Measurements from ENCODE around the gene NFATC4. TPM values are rescaled to one million over a fixed set of nuclear protein-coding genes. Genes with fewer than 3 reads are reported as not detected.

Gene NFATC4
- 27.8 and 35.7 TPM in 2 replicates for total RNA-seq

DNA sequence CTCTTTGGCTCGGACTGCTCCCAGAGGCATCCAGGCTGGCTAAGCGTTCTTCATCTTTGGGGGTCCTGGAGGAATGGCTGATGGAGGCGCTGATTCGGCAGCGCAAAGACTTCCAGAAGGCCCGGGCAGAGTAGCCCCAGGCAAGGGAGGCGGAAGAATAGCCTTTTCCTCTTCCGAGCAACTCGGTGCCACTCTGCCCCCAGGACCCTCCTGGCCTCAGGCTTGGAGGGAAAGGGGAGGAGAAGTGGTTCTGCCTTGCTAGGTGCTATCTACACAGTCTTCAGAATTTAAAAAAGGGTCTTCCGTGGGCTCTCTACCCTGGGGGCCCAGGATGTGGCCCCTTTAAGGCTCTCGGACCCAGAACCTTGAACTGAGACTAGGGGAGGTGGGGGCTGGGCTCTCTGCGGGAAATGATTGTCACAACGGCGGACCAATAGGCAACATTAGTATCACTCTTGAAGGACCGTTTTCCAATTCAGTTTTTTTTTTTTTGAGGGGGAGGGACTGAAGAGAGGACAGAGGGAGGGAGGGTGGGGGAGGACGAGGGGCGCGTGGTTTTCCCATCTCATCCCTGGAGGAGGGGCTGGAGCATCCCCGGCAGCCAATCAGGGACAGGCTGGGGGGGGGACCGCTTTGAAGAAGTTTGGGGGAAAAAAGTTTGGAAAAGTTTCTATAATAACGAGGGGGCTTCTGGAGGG, at the start of gene NFATC4:
Gene NFATC4, plus strand, starts transcription at position 671 of the 698 bp plus-strand sequence. CDS start 157 bp downstream, outside the sequence.

DNA sequence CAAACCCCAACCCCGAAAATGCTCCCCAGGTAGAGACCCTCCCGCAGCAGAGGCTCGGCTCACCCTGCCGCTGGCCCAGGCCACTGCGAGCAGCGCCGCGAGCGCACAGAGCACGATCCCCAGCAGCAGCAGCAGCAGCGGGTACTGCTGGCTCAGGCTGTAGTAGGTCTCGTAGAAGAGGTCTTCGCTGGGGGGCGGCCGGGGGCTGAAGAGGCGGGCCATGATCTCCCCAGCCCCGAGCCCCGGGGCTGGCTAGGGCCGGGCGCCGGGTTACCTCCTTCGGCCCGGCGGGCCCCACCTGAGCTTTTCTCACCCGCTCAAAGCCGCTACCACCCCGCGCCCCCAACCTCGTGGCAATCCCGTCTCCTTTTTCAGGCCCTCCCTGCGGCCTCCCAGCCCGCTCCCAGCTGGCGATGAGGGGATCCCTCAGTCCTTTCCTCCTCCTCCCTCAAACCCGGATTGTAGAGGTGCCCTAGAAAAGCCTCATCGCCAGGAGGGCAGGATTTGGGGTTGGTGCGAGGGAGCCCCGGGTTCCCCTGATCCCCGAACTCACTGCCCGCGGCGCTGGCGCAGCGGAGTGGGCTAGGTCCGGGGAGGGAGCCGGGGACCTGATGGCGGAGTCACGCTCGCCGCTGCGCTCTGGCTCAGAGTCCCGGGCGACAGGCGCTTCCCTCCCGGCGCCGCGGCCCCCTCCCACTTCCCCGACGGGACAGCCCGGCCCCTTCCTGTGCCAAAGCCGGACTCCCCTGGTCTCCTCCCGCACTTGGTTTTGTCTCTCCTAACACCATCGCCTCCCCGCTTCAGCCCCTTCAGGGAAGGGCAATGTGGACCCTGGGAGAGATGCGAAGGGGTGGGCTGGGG, 33.3 kb upstream of the NFATC4 start, which contains the start of gene ADCY4:
Gene ADCY4, minus strand, starts transcription at position 641 of the 861 bp plus-strand sequence. Its CDS starts 419 bp downstream, at position 222.

DNA sequence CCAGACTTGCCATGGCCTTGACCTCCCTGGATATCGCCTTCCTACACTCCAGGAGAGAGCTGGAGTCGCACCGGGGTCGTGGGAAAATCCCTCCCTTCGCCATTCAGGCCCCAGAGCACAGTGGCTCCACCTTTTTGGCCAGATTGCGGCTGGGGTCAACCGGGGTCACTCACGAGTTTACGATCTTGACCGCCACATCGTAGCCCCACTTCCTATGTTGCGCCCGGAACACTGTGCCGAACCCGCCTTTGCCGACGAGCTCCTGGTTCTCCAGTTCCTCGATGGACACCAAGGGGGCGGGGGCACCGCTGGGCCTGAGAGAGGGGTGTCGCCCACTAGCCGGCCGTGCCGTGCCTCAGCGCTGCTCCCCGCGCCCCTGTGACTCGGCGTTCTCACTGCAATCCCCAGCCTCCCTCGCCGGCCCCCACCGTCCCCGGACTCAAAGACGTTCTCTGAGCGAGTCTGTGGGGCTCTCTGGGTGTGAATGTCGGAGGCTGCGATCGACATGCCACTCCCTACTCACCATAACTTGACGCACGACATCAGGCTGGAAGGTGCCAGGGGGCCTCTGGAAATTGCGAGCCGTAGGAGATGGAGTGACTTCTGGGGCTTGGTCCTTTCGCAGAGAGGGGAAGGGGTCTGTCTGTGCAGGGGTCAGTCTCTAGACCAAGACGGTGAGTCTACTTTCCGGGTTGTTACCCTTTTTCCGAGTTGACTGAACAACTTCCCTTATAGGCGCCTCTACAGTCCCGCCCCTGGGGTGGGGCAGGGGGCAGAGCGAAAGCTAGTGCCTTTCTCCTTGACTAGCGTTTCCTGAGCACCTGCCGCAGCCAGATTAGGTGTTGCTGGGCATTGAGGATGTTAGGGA, 28.5 kb upstream of the NFATC4 start, which contains the start of gene RIPK3:
Gene RIPK3, minus strand, starts transcription at position 708 of the 868 bp plus-strand sequence. Its CDS starts 165 bp downstream, at position 543.

DNA sequence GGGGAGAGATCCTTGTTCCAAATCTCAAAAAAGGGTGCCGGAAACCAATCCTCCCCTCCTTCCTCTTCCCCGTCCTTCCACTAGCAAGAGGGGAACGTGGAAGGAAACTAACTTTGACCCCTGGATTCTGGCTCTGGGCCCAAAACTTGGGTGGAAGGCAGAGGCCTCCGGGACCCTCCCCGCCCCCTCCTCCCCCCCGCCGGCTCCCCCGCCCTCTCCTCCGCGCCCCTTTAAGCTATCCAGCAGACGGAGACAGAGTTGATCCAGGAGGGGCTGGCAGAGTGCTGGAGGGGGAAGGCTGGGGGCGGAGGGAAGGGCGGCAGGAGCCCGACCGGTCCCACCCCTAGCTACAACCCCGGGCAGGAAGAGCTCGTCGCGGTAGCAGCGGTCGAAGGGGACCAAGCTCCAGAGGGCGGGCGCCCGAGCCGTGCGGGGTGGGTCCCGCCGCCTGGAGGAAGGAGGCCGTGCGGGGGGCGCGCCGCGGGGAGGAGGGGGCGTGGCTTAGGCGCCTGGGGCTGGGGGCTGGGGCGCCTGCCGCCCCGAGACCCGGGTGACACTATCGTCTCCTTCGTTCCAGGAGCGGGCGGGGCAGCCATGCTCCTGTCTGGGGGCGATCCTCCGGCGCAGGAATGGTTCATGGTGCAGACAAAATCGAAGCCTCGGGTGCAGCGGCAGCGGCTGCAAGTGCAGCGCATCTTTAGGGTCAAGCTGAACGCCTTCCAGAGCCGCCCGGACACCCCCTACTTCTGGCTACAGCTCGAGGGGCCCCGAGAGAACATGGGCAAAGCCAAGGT, 30.9 kb downstream of the NFATC4 start, which contains the start of gene NYNRIN:
Gene NYNRIN, plus strand, starts transcription at position 351 of the 794 bp plus-strand sequence. Its CDS starts 244 bp downstream, at position 595.

Other genes starting within 250 kb of the NFATC4 start
- gene FITM1, start 237.5 kb upstream of the NFATC4 start, total RNA-seq, result not detected in 2 replicates
- 181 and 193 TPM in 2 replicates for gene PSME1, start 232.0 kb upstream of the NFATC4 start, total RNA-seq
- gene EMC9, start 226.6 kb upstream of the NFATC4 start, total RNA-seq, result 14.0 and 20.2 TPM in 2 replicates
- gene PSME2, start 221.6 kb upstream of the NFATC4 start, total RNA-seq, result 105 and 124 TPM in 2 replicates
- 35.7 and 41.8 TPM in 2 replicates for gene RNF31, start 220.7 kb upstream of the NFATC4 start, total RNA-seq
- gene IRF9, start 206.9 kb upstream of the NFATC4 start, total RNA-seq, result 66.8 and 80.4 TPM in 2 replicates
- 20.0 and 44.7 TPM in 2 replicates for gene REC8, start 196.1 kb upstream of the NFATC4 start, total RNA-seq
- 70.4 and 79.0 TPM in 2 replicates for gene IPO4, start 179.4 kb upstream of the NFATC4 start, total RNA-seq
- gene TM9SF1, start 172.7 kb upstream of the NFATC4 start, total RNA-seq, result 85.9 and 92.5 TPM in 2 replicates
- gene TSSK4, start 162.5 kb upstream of the NFATC4 start, total RNA-seq, result not detected in 2 replicates
- gene CHMP4A, start 154.7 kb upstream of the NFATC4 start, total RNA-seq, result 28.0 and 40.8 TPM in 2 replicates
- gene MDP1, start 152.1 kb upstream of the NFATC4 start, total RNA-seq, result 11.8 and 12.8 TPM in 2 replicates
- gene NEDD8, start 135.8 kb upstream of the NFATC4 start, total RNA-seq, result 229 and 231 TPM in 2 replicates
- 83.0 and 111 TPM in 2 replicates for gene GMPR2, start 135.3 kb upstream of the NFATC4 start, total RNA-seq
- 48.6 and 95.1 TPM in 2 replicates for gene TINF2, start 125.6 kb upstream of the NFATC4 start, total RNA-seq
- gene TGM1, start 105.0 kb upstream of the NFATC4 start, total RNA-seq, result 0.35 and 4.0 TPM in 2 replicates
- 33.1 and 65.2 TPM in 2 replicates for gene RABGGTA, start 96.6 kb upstream of the NFATC4 start, total RNA-seq
- gene DHRS1, start 68.4 kb upstream of the NFATC4 start, total RNA-seq, result 15.3 and 21.3 TPM in 2 replicates
- gene NOP9, start 68.3 kb upstream of the NFATC4 start, total RNA-seq, result 15.0 and 22.0 TPM in 2 replicates
- gene CIDEB, start 60.2 kb upstream of the NFATC4 start, total RNA-seq, result 1.4 and 2.3 TPM in 2 replicates
- gene LTB4R2, start 58.0 kb upstream of the NFATC4 start, total RNA-seq, result 0.18 and 1.4 TPM in 2 replicates
- under 0.01 and 0.71 TPM in 2 replicates for gene LTB4R, start 56.7 kb upstream of the NFATC4 start, total RNA-seq
- not detected in 2 replicates for gene ADCY4, start 33.1 kb upstream of the NFATC4 start, total RNA-seq
- not detected in 2 replicates for gene RIPK3, start 28.2 kb upstream of the NFATC4 start, total RNA-seq
- gene NYNRIN, start 30.8 kb downstream of the NFATC4 start, total RNA-seq, result 11.9 and 12.1 TPM in 2 replicates
- 2.8 and 4.6 TPM in 2 replicates for gene CBLN3, start 61.5 kb downstream of the NFATC4 start, total RNA-seq
- 39.5 and 41.8 TPM in 2 replicates for gene KHNYN, start 61.8 kb downstream of the NFATC4 start, total RNA-seq
- gene SDR39U1, start 74.6 kb downstream of the NFATC4 start, total RNA-seq, result 18.1 and 32.9 TPM in 2 replicates
- gene CMA1, start 140.1 kb downstream of the NFATC4 start, total RNA-seq, result not detected in 2 replicates
- not detected in 2 replicates for gene CTSG, start 208.1 kb downstream of the NFATC4 start, total RNA-seq
- not detected in 2 replicates for gene GZMH, start 241.5 kb downstream of the NFATC4 start, total RNA-seq